GM12874 (cell line): ENCODE results near the gene SNX1.

Experiments used
- TF ChIP-seq, protein P1 (sequence below): IDR thresholded peaks from 2 replicates; pipeline ENCODE4 v1.5.1; 2011; ENCODE audit warnings: low read depth, mild to moderate bottlenecking, control low read depth, low read length, moderate library complexity; ENCODE audit not compliant: insufficient read depth

The SNX1 gene

GRCh38 chr15:64100958-64101357, 5.2 kb downstream of the SNX1 start:
- TF ChIP-seq, protein P1, sequence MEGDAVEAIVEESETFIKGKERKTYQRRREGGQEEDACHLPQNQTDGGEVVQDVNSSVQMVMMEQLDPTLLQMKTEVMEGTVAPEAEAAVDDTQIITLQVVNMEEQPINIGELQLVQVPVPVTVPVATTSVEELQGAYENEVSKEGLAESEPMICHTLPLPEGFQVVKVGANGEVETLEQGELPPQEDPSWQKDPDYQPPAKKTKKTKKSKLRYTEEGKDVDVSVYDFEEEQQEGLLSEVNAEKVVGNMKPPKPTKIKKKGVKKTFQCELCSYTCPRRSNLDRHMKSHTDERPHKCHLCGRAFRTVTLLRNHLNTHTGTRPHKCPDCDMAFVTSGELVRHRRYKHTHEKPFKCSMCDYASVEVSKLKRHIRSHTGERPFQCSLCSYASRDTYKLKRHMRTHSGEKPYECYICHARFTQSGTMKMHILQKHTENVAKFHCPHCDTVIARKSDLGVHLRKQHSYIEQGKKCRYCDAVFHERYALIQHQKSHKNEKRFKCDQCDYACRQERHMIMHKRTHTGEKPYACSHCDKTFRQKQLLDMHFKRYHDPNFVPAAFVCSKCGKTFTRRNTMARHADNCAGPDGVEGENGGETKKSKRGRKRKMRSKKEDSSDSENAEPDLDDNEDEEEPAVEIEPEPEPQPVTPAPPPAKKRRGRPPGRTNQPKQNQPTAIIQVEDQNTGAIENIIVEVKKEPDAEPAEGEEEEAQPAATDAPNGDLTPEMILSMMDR, result no peak

GRCh38 chr15:64102497-64102896, 6.7 kb downstream of the SNX1 start:
- TF ChIP-seq, protein P1, result no peak

DNA sequence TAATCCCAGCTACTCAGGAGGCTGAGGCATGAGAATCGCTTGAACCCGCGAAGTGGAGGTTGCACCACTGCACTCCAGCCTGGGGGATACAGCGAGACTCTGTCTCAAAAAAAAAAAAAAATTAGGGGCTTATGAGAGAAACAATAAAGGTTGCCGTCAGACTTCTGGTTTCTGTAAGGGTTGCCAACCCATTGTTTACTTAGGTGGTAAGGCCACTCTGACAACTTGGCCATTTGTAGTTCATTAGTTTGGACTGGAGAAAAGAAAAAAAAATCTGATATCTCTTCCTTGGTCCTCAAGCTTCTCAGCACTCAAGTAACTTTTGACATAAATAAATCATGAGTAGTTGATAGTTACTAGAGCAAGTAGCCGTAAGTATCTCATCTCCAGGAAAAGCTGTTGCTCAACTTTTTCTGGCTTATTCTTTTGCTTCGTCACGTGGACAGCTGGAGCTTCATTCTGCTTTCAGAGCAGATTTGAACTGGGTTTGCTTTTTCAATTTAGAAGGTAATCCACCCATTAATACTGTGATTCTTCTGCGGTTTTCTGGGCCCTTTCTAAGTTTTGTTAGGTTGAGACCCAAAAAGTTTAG, 9.4 kb downstream of the SNX1 start:
- TF ChIP-seq, protein P1, result no peak

- TF ChIP-seq, protein P1, result no peak
These were observed 11.6 kb downstream of the SNX1 start for GRCh38 chr15:64107337-64107736.

GRCh38 chr15:64110950-64111678, 15.3 kb downstream of the SNX1 start:
- TF ChIP-seq, protein P1, result no peak

GRCh38 chr15:64111679-64112050, 15.9 kb downstream of the SNX1 start:
- TF ChIP-seq, protein P1, result no peak

- TF ChIP-seq, protein P1, result no peak
These were observed 16.4 kb downstream of the SNX1 start for GRCh38 chr15:64112073-64112772.
